Activated CD8-positive, alpha-beta memory T cell treated with anti-CD3 and anti-CD28 coated beads for 36 hours (primary cell): Measurements from ENCODE around the gene HCFC1R1. TPM values are rescaled to one million over a fixed set of nuclear protein-coding genes. Genes with fewer than 3 reads are reported as not detected.

Source experiments
- CTCF ChIA-PET: fragments of 350-600 bp; sonication (Branson Sonifier 250); formaldehyde crosslinking; loops from one replicate; lab custom pipeline; 2021; ENCODE audit warnings: antibody characterized with exemption; lab: Charles Lee
- POLR2A ChIA-PET: fragments of 350-600 bp; sonication (Branson Sonifier 250); formaldehyde crosslinking; loops from one replicate; lab custom pipeline; 2021; ENCODE audit warnings: antibody characterized with exemption; lab: Charles Lee
- total RNA-seq, 2 experiments: library from RNA; stranded (reverse); gene quantifications; one replicate each; pipeline ENCODE4 v1.2.3, GENCODE V29; 2021

The HCFC1R1 gene
- total RNA-seq, 2 experiments from 2014 or later, result 27.5 to 28.5 TPM

DNA sequence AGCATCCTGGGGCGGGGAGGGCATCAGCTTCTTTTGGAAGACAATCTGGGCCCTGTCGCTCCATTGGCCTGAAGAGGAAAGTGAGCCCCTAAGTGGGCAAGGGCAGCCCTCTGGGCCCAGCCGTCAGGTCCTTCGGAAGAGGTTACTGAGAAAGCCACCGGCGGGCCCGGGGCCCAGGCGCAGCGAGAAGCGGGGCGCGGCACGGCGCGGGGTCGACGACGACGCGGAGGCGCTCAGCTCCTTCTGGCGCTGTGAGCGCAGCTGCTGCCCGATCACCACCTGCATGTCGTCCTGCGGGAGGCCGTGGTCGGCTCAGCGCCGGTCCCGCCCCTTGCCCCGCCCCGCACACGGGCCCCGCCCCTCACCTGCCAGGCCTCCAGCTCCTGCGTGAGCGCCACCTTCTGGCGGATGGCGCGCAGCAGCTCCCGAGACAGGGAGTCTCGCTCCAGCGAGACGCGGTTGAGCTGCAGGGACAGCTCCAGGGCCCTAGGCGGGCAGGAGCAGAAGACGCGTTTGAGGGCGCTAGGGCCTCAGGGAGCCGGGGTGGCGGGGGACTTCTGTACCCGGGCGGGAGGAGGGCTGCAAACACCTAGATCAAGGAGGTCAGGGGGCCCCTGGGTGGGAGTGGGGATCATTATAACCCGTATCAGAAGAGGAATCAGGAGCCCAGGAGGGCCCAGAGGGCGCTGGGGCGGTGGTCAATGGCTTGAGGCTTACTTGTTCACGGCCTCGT lies 4.4 kb upstream of the HCFC1R1 start:
- CTCF ChIA-PET, result interaction anchor here (0.9 to 8.9 kb wide), 23 partner anchors 7 to 160 kb away, joined by 3 to 80 read pairs (median 5); partner anchors contain the start of genes CLDN6, HCFC1R1, MMP25 and THOC6
- POLR2A ChIA-PET, result interaction anchor here (0.6 to 1.5 kb wide), 7 partner anchors 11 to 130 kb away, joined by 3 to 6 read pairs (median 4); partner anchors contain the start of gene ZNF213

DNA sequence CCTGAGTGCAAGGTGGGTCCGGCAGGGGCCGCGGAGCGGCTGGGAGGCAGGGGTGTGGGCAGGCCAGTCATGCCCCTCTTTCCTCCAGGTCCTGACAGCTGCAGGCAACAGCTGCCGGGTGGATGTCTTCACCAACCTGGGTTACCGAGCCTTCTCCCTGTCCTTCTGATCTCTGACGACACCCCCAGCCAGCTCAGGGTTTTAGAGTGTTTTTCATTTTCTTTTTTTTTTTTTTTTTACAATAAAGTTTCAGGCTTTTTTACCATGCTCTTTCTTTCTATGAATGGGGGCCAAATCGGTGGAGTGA lies 3.7 kb upstream of the HCFC1R1 start:
- POLR2A ChIA-PET, result interaction anchor here (0.6 to 0.9 kb wide), 4 partner anchors 57 to 131 kb away, joined by 3 to 4 read pairs (median 4); partner anchors contain the start of gene ZNF213
- CTCF ChIA-PET, result interaction anchor here (0.9 to 8.9 kb wide), 20 partner anchors 7 to 159 kb away, joined by 3 to 80 read pairs (median 6); partner anchors contain the start of genes CLDN6, HCFC1R1, MMP25 and THOC6

DNA sequence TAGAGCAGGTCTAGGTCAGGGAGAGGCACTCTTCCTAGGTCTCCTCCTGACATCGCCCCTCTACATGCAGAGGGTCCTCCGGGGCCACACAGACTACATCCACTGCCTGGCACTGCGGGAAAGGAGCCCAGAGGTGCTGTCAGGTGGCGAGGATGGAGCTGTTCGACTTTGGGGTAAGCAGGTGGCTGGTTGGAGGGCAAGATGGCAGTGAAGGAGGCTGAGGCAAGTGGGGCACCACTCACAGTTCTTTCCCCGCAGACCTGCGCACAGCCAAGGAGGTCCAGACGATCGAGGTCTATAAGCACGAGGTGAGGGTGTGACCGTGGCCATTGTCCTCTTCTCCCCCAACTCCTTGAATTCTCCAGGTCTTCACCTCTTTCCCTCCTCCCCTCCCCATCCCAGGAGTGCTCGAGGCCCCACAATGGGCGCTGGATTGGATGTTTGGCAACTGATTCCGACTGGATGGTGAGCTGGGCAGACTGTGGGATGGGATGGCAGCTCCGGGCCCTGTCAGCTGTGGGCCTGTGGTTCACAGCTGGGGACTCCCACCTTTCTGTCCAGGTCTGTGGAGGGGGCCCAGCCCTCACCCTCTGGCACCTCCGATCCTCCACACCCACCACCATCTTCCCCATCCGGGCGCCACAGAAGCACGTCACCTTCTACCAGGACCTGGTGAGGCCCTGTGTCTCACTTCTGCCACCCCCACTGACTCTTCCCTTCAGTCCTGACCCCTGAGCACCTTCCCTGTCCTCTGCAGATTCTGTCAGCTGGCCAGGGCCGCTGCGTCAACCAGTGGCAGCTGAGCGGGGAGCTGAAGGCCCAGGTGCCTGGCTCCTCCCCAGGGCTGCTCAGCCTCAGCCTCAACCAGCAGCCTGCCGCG lies 3.1 kb upstream of the HCFC1R1 start:
- POLR2A ChIA-PET, result no interaction called here
- CTCF ChIA-PET, result interaction anchor here (0.9 to 8.9 kb wide), 12 partner anchors 6 to 159 kb away, joined by 3 to 80 read pairs (median 10); partner anchors contain the start of genes CLDN6, HCFC1R1, THOC6 and TNFRSF12A

DNA sequence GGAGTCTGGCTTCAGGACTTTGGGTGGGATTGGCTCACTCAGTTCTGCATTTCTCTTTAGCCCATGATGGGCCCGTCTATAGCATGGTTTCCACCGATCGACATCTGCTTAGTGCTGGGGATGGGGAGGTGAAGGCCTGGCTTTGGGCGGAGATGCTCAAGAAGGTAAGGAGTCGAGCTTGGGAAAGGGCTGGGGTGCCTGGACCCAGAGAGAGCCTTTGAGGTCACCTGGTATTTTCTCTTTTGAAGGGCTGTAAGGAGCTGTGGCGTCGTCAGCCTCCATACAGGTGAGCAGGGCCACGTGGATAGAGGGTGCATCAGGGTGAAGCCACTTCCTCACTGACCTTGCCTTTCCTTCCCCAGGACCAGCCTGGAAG lies 2.2 kb upstream of the HCFC1R1 start:
- POLR2A ChIA-PET, result no interaction called here
- CTCF ChIA-PET, result interaction anchor here (1.7 kb wide), 1 partner anchor 8 kb away, joined by 4 read pairs; no protein-coding TSS in a partner anchor

GRCh38 chr16:3025032-3026002 lies 1.6 kb upstream of the HCFC1R1 start:
- ChIA-PET POLR2A (interaction anchor here (0.6 kb wide), 1 partner anchor 22 kb away, joined by 7 read pairs; no protein-coding TSS in a partner anchor), CTCF (interaction anchor here (0.9 to 3.1 kb wide), 5 partner anchors 8 to 157 kb away, joined by 3 to 10 read pairs (median 4); no protein-coding TSS in a partner anchor)

GRCh38 chr16:3023415-3023668 lies 400 bp downstream of the HCFC1R1 start:
- CTCF ChIA-PET, result interaction anchor here (0.8 to 6.6 kb wide), 6 partner anchors 8 to 138 kb away, joined by 3 to 80 read pairs (median 6); a partner anchor contains a TSS

GRCh38 chr16:3022684-3023414 lies 893 bp downstream of the HCFC1R1 start:
- ChIA-PET CTCF (interaction anchor here (0.7 to 6.6 kb wide), 8 partner anchors 8 to 139 kb away, joined by 3 to 80 read pairs (median 4); a partner anchor contains a TSS), POLR2A (interaction anchor here (0.9 to 1.7 kb wide), 3 partner anchors 43 to 53 kb away, joined by 3 to 4 read pairs (median 3); partner anchors contain the start of gene IL32)

More at GRCh38 chr16:3023415-3023668, 400 bp downstream of the HCFC1R1 start:
- POLR2A ChIA-PET, result interaction anchor here (0.9 to 1.7 kb wide), 3 partner anchors 42 to 53 kb away, joined by 3 to 4 read pairs (median 3); partner anchors contain the start of gene IL32

DNA sequence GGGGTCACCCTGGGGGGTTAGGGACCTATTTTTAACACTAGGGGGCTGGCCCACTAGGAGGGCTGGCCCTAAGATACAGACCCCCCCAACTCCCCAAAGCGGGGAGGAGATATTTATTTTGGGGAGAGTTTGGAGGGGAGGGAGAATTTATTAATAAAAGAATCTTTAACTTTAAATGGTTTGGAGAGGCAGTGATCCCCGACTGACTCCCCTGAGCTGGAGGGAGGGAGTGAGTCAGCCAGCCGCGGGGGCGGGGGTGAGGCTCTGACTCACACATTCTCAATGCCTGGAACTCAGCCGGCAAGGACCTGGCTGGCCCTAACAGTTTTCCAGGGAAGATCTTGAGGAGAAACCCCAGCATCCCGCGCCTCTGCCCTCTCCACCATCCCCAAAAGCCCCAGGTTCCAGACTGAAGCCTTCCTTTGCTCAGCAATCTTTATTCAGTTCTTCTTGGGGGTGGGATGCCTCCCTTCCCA lies 1.5 kb downstream of the HCFC1R1 start:
- ChIA-PET CTCF (interaction anchor here (0.7 to 6.6 kb wide), 9 partner anchors 9 to 107 kb away, joined by 3 to 80 read pairs (median 6); a partner anchor contains a TSS), POLR2A (interaction anchor here (0.7 to 1.7 kb wide), 2 partner anchors 18 to 43 kb away, joined by 3 to 4 read pairs; partner anchors contain the start of gene IL32)

GRCh38 chr16:3021449-3022207 lies 2.1 kb downstream of the HCFC1R1 start:
- ChIA-PET POLR2A (interaction anchor here (0.7 to 1.1 kb wide), 2 partner anchors 10 to 18 kb away, joined by 3 to 7 read pairs; no protein-coding TSS in a partner anchor), CTCF (interaction anchor here (0.5 to 6.6 kb wide), 9 partner anchors 10 to 107 kb away, joined by 3 to 80 read pairs (median 6); no protein-coding TSS in a partner anchor)

- CTCF ChIA-PET, result interaction anchor here (0.5 to 6.6 kb wide), 7 partner anchors 9 to 87 kb away, joined by 3 to 80 read pairs (median 7); no protein-coding TSS in a partner anchor
- POLR2A ChIA-PET, result interaction anchor here (0.6 to 1.5 kb wide), 6 partner anchors 9 to 109 kb away, joined by 3 to 7 read pairs (median 4); partner anchors contain the start of genes IL32 and PKMYT1
These were observed 2.9 kb downstream of the HCFC1R1 start for GRCh38 chr16:3020604-3021448.

DNA sequence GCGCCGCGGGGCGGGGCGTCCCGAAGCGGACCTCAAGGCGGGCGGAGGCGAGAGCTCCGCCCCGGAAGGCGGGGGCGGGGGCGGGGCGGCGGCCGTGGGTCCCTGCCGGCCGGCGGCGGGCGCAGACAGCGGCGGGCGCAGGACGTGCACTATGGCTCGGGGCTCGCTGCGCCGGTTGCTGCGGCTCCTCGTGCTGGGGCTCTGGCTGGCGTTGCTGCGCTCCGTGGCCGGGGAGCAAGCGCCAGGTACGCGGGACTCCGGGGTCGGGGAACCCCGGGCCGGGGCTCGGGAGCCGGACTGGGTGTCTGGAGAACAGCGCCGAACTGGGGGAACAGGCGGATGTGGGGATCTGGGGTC lies 3.5 kb downstream of the HCFC1R1 start, which contains the start of gene TNFRSF12A:
TNFRSF12A (plus strand) TSS at position 122 of the 357 bp plus-strand sequence; CDS start at position 152, 30 bp downstream.
- ChIA-PET POLR2A (interaction anchor here (0.6 to 1.5 kb wide), 6 partner anchors 9 to 109 kb away, joined by 3 to 7 read pairs (median 4); partner anchors contain the start of genes IL32 and PKMYT1), CTCF (interaction anchor here (1.5 to 6.6 kb wide), 5 partner anchors 9 to 50 kb away, joined by 4 to 80 read pairs (median 7); no protein-coding TSS in a partner anchor)

GRCh38 chr16:3019594-3020246 lies 4.0 kb downstream of the HCFC1R1 start:
- CTCF ChIA-PET, result interaction anchor here (1.0 to 6.6 kb wide), 7 partner anchors 8 to 110 kb away, joined by 3 to 80 read pairs (median 6); no protein-coding TSS in a partner anchor
- POLR2A ChIA-PET, result interaction anchor here (1.3 to 1.5 kb wide), 4 partner anchors 10 to 110 kb away, joined by 3 to 6 read pairs (median 4); partner anchors contain the start of genes IL32 and PKMYT1

- ChIA-PET CTCF (interaction anchor here (0.6 to 6.6 kb wide), 3 partner anchors 13 to 383 kb away, joined by 3 to 80 read pairs (median 3); partner anchors contain the start of gene ZNF174), POLR2A (no interaction called here)
These were observed 5.8 kb downstream of the HCFC1R1 start, which contains the start of gene CLDN6 for GRCh38 chr16:3017794-3018506. Gene CLDN6 (minus strand): TSS chr16:3018183. CDS start chr16:3016021, 2,162 bp downstream.
